Hepatocyte (in vitro differentiated cells): ENCODE data around the gene CSMD2. TPM values are rescaled to one million over a fixed set of nuclear protein-coding genes. Genes with fewer than 3 reads are reported as not detected.

ENCODE experiments used
- DNase-seq: peaks from one replicate; pipeline ENCODE4 v3.0.0-alpha.2; 2016; ENCODE audit warnings: low spot score
- H2AFZ ChIP-seq: fragments of 200-600 bp; sonication (generic); 2 replicates; pipeline ENCODE4 v1.6.0; 2016; ENCODE audit warnings: antibody characterized with exemption, mild to moderate bottlenecking
- H3K27ac ChIP-seq: fragments of 200-600 bp; sonication (generic); 2 replicates; pipeline ENCODE4 v1.5.1; 2016; ENCODE audit warnings: mild to moderate bottlenecking
- H3K27me3 ChIP-seq: fragments of 200-600 bp; sonication (generic); 2 replicates; pipeline ENCODE4 v1.6.1; 2016
- H3K36me3 ChIP-seq: fragments of 200-600 bp; sonication (generic); replicated peaks from 2 replicates; pipeline ENCODE4 v1.5.1; 2016; ENCODE audit warnings: low read depth; ENCODE audit not compliant: insufficient read depth
- H3K4me1 ChIP-seq: fragments of 200-600 bp; sonication (generic); 2 replicates; pipeline ENCODE4 v1.5.1; 2016; ENCODE audit warnings: mild to moderate bottlenecking, moderate library complexity; ENCODE audit not compliant: insufficient read depth
- H3K4me2 ChIP-seq: fragments of 200-600 bp; sonication (generic); 2 replicates; pipeline ENCODE4 v1.6.0; 2016
- H3K4me3 ChIP-seq: fragments of 200-600 bp; sonication (generic); 2 replicates; pipeline ENCODE4 v1.5.1; 2016; ENCODE audit warnings: mild to moderate bottlenecking
- H3K79me2 ChIP-seq: fragments of 200-600 bp; sonication (generic); 2 replicates; pipeline ENCODE4 v1.6.0; 2017; ENCODE audit warnings: mild to moderate bottlenecking
- H3K9me2 ChIP-seq: fragments of 200-600 bp; sonication (generic); replicated peaks from 2 replicates; pipeline ENCODE4 v1.6.0; 2017; ENCODE audit warnings: mild to moderate bottlenecking; ENCODE audit not compliant: insufficient read depth
- H3K9me3 ChIP-seq: fragments of 200-600 bp; sonication (generic); 2 replicates; pipeline ENCODE4 v1.5.1; 2016; ENCODE audit warnings: low read depth, mild to moderate bottlenecking
- H4K20me1 ChIP-seq: fragments of 200-600 bp; sonication (generic); 2 replicates; pipeline ENCODE4 v1.6.0; 2016; ENCODE audit warnings: mild to moderate bottlenecking; ENCODE audit not compliant: insufficient read depth, poor library complexity, severe bottlenecking
- CTCF ChIP-seq: fragments of 200-600 bp; sonication (generic); IDR thresholded peaks from 2 replicates; pipeline ENCODE4 v1.5.1; 2016; ENCODE audit warnings: antibody characterized with exemption, mild to moderate bottlenecking; ENCODE audit not compliant: poor library complexity
- EZH2 ChIP-seq: fragments of 200-600 bp; sonication (generic); IDR thresholded peaks from 2 replicates; pipeline ENCODE4 v1.6.1; 2016; ENCODE audit warnings: antibody characterized with exemption, mild to moderate bottlenecking, borderline replicate concordance
- EZH2phosphoT487 ChIP-seq: fragments of 200-600 bp; sonication (generic); IDR thresholded peaks from one replicate; pipeline ENCODE4 v1.6.1; 2018; ENCODE audit warnings: antibody characterized with exemption, mild to moderate bottlenecking, low read depth, moderate library complexity; ENCODE audit not compliant: unreplicated experiment, severe bottlenecking
- WGBS: methylation state at CpG from one replicate; pipeline ENCODE4 v1.1.6; 2016; ENCODE audit warnings: low lambda C conversion rate; ENCODE audit errors: missing lambda C conversion rate; 5-methylcytosine and 5-hydroxymethylcytosine counted together
- polyA plus RNA-seq: library from polyadenylated mRNA; unstranded; fragments of >200 nt; fragmentation: Nextera tagmentation; extraction: Ambion mirVana; gene quantifications from 2 replicates; pipeline ENCODE4 v1.2.1, GENCODE V29; 2016
- total RNA-seq: library from RNA; depleted of rRNA; stranded (reverse); fragments of >200 nt; gene quantifications from 2 replicates; pipeline ENCODE4 v1.2.3, GENCODE V29; 2014

CSMD2 gene
- total and polyA plus RNA-seq, 2 experiments from 2014 or later, result 0.10 to 0.37 TPM

GRCh38 chr1:33740040-33740744 is 424.8 kb downstream of the CSMD2 start:
- Histone ChIP-seq H3K79me2 (no peaks in the 10 kb centered on the region), H3K4me1 (peaks cover 5% of the 10 kb centered on the region), H2AFZ (no peak overlapping the region), H3K9me3 (no peaks in the 10 kb centered on the region), H4K20me1 (no peaks in the 10 kb centered on the region), H3K36me3 (no peaks in the 10 kb centered on the region), H3K9me2 (no peaks in the 10 kb centered on the region), H3K27ac (no peak overlapping the region), H3K4me3 (no peak overlapping the region), H3K4me2 (no peak overlapping the region), H3K27me3 (peaks cover 2% of the 10 kb centered on the region)
- TF ChIP-seq CTCF, result no peak
- TF ChIP-seq EZH2phosphoT487, result no peak
- TF ChIP-seq EZH2, result no peak
- DNase-seq, result no peak
- WGBS, result 89% methylated on average over 8 of the region's 8 CpGs

- Histone ChIP-seq H3K27me3 (peaks cover 7% of the 10 kb centered on the region), H3K9me3 (no peaks in the 10 kb centered on the region), H3K4me2 (no peak overlapping the region), H3K36me3 (no peaks in the 10 kb centered on the region), H3K9me2 (no peaks in the 10 kb centered on the region), H3K27ac (no peak overlapping the region), H4K20me1 (no peaks in the 10 kb centered on the region), H3K79me2 (no peaks in the 10 kb centered on the region), H2AFZ (no peak overlapping the region), H3K4me3 (no peak overlapping the region), H3K4me1 (peaks cover 5% of the 10 kb centered on the region)
- DNase-seq, result no peak
- 92% methylated on average over 12 of the region's 12 CpGs for WGBS
- TF ChIP-seq EZH2phosphoT487, result no peak
- no peak for TF ChIP-seq EZH2
- TF ChIP-seq CTCF, result no peak
Measured at GRCh38 chr1:33738976-33739375, 426.1 kb downstream of the CSMD2 start.

GRCh38 chr1:33738536-33738935 is 426.5 kb downstream of the CSMD2 start:
- Histone ChIP-seq H3K9me2 (no peaks in the 10 kb centered on the region), H3K27me3 (peaks cover 7% of the 10 kb centered on the region), H3K27ac (no peak overlapping the region), H4K20me1 (no peaks in the 10 kb centered on the region), H3K4me2 (no peak overlapping the region), H3K79me2 (no peaks in the 10 kb centered on the region), H3K4me1 (peaks cover 5% of the 10 kb centered on the region), H2AFZ (no peak overlapping the region), H3K9me3 (no peaks in the 10 kb centered on the region), H3K36me3 (no peaks in the 10 kb centered on the region), H3K4me3 (no peak overlapping the region)
- WGBS, result 90% methylated on average over 9 of the region's 9 CpGs
- no peak for TF ChIP-seq EZH2
- no peak for TF ChIP-seq CTCF
- no peak for TF ChIP-seq EZH2phosphoT487
- no peak for DNase-seq
